Kidney epithelial cell (primary cell): ENCODE data around the gene CREB3L1. TPM values are rescaled to one million over a fixed set of nuclear protein-coding genes. Genes with fewer than 3 reads are reported as not detected.

Experiments used
- DNase-seq: peaks from one replicate; pipeline ENCODE4 v3.0.0-alpha.2; 2010; ENCODE audit warnings: low read depth
- H3K27me3 ChIP-seq: 2 replicates; pipeline ENCODE4 v1.6.0; 2011; ENCODE audit warnings: low read length; ENCODE audit not compliant: control insufficient read depth, insufficient read depth
- H3K36me3 ChIP-seq: 2 replicates; pipeline ENCODE4 v1.5.1; 2011; ENCODE audit warnings: low read length; ENCODE audit not compliant: control insufficient read depth, insufficient read depth
- H3K4me3 ChIP-seq: 2 replicates; pipeline ENCODE4 v1.5.1; 2011; ENCODE audit warnings: low read depth, mild to moderate bottlenecking, control low read depth, low read length
- CTCF ChIP-seq: IDR thresholded peaks from 2 replicates; pipeline ENCODE4 v1.5.1; 2011; ENCODE audit warnings: mild to moderate bottlenecking, moderate library complexity, low read length, control low read depth, inconsistent platforms; ENCODE audit not compliant: insufficient read depth, poor library complexity, severe bottlenecking
- total RNA-seq: library from RNA; depleted of rRNA; stranded (reverse); fragments of >200 nt; gene quantifications from 2 replicates; pipeline ENCODE4 v1.2.3, GENCODE V29; 2015

CREB3L1 gene
- total RNA-seq, 1 donor from 2014 or later, result 3.2 TPM

- no peaks in the 10 kb centered on the region for H3K27me3 ChIP-seq
- DNase-seq, result no peak
- H3K4me3 ChIP-seq, result no peak overlapping the region
- no peak for TF ChIP-seq CTCF
- no peaks in the 10 kb centered on the region for H3K36me3 ChIP-seq
These were observed 11.7 kb upstream of the CREB3L1 start for GRCh38 chr11:46265764-46266163.

- TF ChIP-seq CTCF, result no peak
- Histone ChIP-seq H3K4me3 (no peak overlapping the region), H3K36me3 (no peaks in the 10 kb centered on the region), H3K27me3 (no peaks in the 10 kb centered on the region)
- no peak for DNase-seq
These were observed 9.5 kb upstream of the CREB3L1 start for GRCh38 chr11:46267930-46268329.

- DNase-seq, result no peak
- no peak for TF ChIP-seq CTCF
- H3K4me3 ChIP-seq, result no peak overlapping the region
- H3K36me3 ChIP-seq, result no peaks in the 10 kb centered on the region
- H3K27me3 ChIP-seq, result no peaks in the 10 kb centered on the region
These were observed 6.8 kb upstream of the CREB3L1 start for GRCh38 chr11:46270684-46271083.

GRCh38 chr11:46271407-46271806 lies 6.1 kb upstream of the CREB3L1 start:
- no peaks in the 10 kb centered on the region for H3K36me3 ChIP-seq
- H3K27me3 ChIP-seq, result no peaks in the 10 kb centered on the region
- DNase-seq, result no peak
- no peak for TF ChIP-seq CTCF
- no peak overlapping the region for H3K4me3 ChIP-seq

GRCh38 chr11:46271875-46272815 lies 5.3 kb upstream of the CREB3L1 start:
- Histone ChIP-seq H3K36me3 (no peaks in the 10 kb centered on the region), H3K27me3 (no peaks in the 10 kb centered on the region), H3K4me3 (no peak overlapping the region)
- TF ChIP-seq CTCF, result no peak
- DNase-seq, result no peak

GRCh38 chr11:46272816-46273427 lies 4.5 kb upstream of the CREB3L1 start:
- no peak for TF ChIP-seq CTCF
- Histone ChIP-seq H3K36me3 (no peaks in the 10 kb centered on the region), H3K4me3 (no peak overlapping the region), H3K27me3 (no peaks in the 10 kb centered on the region)
- DNase-seq, result no peak
